ENCODE results near the gene AGR2.
"Not testable (repeated sequence)": the region's sequence is repeated elsewhere in the genome, so short reads cannot be mapped to it uniquely, and the experiment has no call there.

Gene AGR2

DNA sequence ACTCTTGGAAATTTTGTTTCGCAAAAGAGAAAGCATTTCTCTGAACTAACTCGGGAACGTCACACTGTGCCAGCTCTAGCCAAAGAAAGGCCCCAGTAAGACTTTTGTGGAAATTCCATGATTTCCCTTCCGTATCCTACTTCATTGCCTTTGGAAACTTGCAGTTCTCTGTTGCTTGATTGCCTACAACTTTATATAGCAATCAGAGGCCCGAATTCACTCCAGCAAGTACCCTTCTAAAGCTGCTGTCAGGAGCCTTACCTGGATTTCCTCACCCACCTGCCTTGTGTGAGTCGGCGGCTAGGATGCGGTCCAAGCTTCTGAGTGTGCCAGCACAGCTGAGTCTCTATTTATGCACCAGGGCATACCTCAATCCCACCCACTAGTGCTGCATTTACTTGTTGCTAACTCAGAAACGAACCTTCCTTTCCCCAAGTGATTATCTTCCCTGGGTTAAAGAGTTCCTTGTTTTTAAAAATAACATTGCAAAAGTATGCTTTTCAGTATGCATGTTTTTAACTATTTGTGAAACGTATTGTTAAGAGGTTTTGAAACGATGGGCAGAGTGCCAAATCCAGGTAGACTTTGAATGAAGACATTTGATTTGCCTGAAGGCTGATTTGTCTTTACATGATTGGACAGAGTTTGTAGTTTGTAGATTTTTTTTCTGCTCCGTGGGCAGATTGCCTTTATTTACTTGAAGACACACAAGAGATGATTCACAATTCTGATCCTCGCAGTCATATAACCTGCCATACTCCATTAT lies at the start of gene AGR2:
AGR2 (minus strand) TSS at position 326 of the 766 bp plus-strand sequence. CDS start 3,203 bp downstream, outside the sequence.
- TF ChIP-seq, protein P1, sequence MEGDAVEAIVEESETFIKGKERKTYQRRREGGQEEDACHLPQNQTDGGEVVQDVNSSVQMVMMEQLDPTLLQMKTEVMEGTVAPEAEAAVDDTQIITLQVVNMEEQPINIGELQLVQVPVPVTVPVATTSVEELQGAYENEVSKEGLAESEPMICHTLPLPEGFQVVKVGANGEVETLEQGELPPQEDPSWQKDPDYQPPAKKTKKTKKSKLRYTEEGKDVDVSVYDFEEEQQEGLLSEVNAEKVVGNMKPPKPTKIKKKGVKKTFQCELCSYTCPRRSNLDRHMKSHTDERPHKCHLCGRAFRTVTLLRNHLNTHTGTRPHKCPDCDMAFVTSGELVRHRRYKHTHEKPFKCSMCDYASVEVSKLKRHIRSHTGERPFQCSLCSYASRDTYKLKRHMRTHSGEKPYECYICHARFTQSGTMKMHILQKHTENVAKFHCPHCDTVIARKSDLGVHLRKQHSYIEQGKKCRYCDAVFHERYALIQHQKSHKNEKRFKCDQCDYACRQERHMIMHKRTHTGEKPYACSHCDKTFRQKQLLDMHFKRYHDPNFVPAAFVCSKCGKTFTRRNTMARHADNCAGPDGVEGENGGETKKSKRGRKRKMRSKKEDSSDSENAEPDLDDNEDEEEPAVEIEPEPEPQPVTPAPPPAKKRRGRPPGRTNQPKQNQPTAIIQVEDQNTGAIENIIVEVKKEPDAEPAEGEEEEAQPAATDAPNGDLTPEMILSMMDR (IDR thresholded peaks at IDR 0.05; ENCODE audit: low read depth, low read length): no peak
- DNase-seq (ENCODE audit: extremely low read depth, low read depth): no peak

DNA sequence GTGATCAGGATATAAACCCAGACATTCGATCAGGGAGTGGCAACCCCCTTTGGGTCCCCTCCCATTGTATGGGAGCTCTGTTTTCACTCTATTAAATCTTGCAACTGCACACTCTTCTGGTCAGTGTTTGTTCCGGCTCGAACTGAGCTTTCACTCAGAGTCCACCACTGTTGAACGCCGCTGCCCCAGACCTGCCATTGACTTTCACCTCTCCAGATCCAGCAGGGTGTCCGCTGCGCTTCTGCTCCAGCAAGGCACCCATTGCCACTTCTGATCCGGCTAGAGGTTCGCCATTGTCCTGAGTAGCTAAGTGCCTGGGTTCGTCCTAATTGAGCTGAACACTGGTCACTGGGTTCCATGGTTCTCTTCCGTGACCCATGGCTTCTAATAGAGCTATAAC lies 48.4 kb upstream of the AGR2 start:
- DNase-seq (ENCODE audit: extremely low read depth, low read depth): not testable (repeated sequence)

DNA sequence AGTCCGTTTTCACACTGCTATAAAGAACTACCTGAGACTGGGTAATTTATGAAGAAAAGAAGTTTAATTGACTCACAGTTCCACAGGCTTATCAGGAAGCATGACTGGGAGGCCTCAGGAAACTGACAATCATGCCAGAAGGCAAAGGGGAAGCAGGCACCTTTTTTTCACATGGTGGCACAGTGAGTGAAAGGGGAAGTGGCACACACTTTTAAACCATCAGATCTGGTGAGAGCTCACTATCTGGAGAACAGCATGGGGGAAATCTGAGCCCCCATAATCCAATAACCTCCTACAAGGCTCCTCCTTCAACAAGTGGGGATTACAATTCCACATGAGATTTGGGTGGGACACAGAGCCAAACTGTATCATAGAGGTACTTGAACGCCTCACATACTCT lies 47.0 kb upstream of the AGR2 start:
- DNase-seq (ENCODE audit: extremely low read depth, low read depth): no peak
- TF ChIP-seq, protein P1 (IDR thresholded peaks at IDR 0.05; ENCODE audit: low read depth, low read length): no peak

DNA sequence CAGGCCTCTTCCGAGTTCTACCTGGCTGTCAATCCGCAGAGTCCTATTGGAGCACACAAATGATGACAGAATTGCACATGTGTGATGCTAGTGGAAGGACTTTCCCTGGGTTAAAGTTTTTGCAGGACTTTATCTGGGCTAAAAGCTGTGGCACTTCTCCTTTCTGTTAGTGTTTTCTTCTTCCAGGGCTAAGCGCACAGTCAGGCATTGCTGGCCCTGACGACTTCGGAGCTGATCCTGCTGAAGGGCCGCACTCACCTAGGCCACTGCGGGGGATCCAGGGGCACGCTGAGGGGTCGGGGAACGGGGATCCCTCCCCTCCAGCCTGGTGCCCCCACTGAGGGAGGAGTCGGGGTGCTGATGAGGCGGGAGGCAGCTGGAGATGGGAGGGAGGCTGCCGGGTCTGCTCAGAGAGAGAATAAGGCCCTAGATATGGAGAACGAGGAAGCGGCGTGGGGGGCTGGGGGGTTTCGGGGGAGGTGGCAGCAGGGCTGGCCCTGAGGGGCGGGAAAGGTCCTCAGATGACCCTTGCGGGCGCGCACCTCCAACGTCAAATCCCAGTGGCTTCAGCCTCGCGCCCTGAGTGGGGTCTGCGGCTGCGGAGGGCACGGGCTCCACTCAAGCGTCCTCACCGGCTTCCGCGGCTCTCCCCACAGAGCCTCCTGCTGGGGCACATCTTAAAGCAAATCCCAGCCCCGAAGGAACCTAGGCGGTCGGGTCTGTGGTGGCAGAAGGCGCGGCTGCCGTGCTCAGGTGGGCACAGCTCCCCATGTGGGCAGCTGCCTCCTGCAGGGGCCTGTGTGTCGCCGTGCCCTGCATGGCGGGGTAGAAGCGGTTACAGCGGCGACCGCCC lies 46.0 kb upstream of the AGR2 start:
- TF ChIP-seq, protein P1 (IDR thresholded peaks at IDR 0.05; ENCODE audit: low read depth, low read length): no peak
- DNase-seq (ENCODE audit: extremely low read depth, low read depth): no peak

DNA sequence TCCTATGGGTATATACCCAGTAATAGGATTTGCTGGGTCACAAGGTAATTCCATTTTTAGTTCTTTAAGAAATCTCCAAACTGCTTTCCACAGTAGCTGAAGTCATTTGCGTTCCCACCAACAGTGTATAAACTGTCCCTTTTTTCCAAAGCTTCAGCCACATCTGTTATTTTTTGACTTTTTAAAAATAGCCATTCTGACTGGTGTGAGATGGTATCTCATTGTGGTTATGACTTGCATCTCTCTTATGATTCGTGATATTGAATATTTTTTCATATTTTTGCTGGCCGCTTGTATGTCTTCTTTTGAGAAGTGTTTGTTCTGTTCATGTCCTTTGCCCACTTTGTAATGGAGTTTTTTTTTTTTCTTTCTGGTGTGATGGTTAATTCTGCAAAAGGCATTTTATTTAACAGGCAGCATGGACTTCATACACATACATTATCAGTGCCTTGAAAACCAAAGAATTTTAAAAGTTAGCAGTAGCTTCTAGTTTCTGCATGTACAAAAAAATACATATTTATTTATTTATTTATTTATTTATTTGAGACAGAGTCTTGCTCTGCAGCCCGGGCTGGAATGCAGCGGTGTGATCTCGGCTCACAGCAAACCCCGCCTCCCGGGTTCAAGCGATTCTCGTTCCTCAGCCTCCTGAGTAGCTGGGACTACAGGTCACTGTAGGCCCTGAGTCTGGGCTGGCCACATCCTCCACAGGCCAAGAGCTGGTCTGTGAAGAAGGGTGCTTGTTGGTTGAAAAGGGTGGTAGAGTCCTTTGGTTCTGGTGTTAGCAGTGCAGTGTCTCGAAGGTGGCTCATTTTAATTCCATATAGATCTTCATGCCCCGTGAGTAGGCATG lies 44.7 kb upstream of the AGR2 start:
- TF ChIP-seq, protein P1 (IDR thresholded peaks at IDR 0.05; ENCODE audit: low read depth, low read length): no peak
- DNase-seq (ENCODE audit: extremely low read depth, low read depth): no peak

DNA sequence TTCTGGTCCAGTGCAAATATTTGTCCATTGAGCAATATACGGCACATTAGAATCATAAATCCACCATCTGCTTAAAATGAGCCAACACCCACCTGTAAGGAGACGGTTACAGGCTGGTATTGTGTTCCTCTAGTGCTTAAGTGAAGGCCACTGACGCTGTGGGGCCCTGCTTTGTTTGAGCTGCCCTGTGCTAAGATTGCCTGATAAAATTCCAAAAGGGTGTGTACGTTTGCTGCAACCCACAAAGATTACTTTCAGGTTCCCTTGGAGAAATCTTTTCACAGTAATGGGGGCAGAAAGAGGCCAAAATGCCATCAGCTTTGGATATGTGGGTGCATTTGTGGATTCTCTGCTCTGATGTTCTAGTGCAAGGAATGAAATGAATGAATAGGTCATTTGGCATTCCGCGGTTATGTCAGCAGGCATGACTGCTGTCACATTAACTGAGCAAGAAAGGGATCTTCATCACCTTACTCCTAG lies 42.6 kb upstream of the AGR2 start:
- no peak for DNase-seq (ENCODE audit: extremely low read depth, low read depth)
- TF ChIP-seq, protein P1 (IDR thresholded peaks at IDR 0.05; ENCODE audit: low read depth, low read length): no peak

DNA sequence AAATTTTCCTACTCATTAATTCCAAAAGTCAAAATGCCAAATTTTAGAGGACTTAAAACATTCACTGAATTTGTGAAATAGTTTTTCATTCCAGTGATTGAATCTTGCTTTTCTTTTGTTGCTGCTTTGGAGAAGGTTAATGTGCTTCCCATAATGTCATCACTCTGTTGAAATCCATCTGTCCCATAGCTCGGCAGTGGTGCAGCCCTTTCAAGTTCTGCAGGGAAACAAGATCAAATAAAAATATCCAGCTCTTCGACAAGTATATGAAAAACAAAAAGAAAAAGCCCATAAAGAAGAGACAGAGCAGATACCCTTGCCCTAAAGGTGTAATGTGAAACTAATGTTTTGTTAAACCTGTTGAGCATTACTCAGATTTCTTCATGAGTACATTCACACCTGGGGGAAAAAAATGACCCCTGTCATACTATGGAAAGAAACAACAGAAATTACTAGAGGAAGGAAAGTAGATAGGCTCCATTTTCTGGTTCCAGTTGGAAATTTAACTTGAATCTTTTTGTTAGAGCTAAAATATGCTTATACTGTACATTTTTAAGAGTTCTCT lies 41.9 kb upstream of the AGR2 start:
- DNase-seq (ENCODE audit: extremely low read depth, low read depth): no peak

More for the DNA sequence above, 41.9 kb upstream of the AGR2 start:
- TF ChIP-seq, protein P1 (IDR thresholded peaks at IDR 0.05; ENCODE audit: low read depth, low read length): no peak

Data from AG09319 (cell line).